ENCODE results near the gene TBC1D8.

The TBC1D8 gene

DNA sequence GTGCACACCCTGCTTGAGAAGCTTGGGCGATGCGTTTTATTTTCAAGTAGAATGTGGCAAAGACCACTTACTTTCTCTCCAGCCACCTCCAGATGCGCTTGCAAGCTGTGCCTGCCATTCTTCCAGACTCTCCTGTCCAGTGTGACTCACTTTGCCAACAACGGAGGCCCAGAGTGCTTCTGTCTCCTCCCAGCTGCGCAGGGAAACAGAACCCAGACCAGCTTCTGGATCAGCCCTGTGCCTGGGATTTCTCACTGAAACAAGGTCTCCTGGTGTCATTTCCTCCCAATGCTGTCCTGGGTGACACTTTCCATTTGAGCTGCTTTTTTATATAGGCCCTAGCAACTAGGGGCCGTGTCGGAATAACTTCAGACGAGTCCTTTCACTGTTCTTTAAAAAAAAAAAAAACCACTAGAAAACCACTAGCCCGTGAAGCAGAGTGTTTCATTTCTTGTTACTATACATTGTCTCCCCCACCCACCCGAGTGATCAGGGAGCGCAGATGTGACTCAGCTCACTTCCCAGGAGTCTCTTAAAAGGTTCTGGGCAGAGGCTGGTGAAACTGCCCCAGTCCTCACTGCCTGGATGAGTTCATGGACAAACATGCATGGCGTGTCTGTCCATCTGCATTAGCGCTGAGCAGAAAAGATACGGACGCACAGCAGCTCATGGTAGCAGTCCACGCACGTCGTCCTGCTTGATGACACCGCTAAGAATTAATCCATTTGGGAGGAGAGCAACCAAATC, 174.4 kb downstream of the TBC1D8 start:
- DNase-seq = no peak
- in situ Hi-C loops (cut with MboI; ENCODE audit: low pct_unique_long_range_greater_than_20kb, low sequenced_read_pairs) = loop anchor here (25.0 kb wide), 1 partner anchor 365 kb away; no protein-coding TSS in a partner anchor

DNA sequence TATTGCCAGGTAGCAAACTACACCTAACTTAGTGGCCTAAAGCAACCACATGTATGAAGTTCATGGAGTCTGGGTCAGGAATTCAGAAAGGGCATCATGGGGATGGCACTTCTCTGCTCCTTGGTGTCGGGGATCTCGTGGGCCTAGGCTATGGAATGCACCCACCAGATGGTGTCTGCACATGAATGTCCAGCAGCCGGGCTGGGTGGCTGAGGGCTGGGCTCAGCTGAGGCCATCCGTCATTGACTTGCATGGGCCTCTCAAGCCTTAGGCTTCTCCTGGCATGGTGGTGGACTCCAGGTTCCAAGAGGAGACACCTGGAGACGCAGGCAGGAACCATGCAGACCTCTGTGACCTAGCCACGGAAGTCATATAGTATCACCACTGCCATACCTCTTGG, 175.1 kb downstream of the TBC1D8 start:
- no peak for DNase-seq
- in situ Hi-C loops (cut with MboI; ENCODE audit: low pct_unique_long_range_greater_than_20kb, low sequenced_read_pairs) = loop anchor here (25.0 kb wide), 1 partner anchor 364 kb away; no protein-coding TSS in a partner anchor

DNA sequence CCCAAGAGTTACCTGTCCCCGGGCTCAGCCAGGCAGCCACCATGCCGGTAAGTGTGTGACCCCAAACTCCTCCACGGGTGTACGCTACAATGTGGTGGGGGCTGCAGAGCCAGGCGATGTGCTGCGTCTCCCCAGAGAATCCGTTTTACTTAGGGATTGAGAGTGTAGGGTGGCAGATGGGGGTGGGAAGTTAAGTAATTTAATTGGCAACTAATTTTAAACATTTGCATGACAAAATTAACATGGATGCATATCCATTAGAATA, 175.7 kb downstream of the TBC1D8 start:
- in situ Hi-C loops (cut with MboI; ENCODE audit: low pct_unique_long_range_greater_than_20kb, low sequenced_read_pairs) = loop anchor here (25.0 kb wide), 1 partner anchor 363 kb away; no protein-coding TSS in a partner anchor
- no peak for DNase-seq

DNA sequence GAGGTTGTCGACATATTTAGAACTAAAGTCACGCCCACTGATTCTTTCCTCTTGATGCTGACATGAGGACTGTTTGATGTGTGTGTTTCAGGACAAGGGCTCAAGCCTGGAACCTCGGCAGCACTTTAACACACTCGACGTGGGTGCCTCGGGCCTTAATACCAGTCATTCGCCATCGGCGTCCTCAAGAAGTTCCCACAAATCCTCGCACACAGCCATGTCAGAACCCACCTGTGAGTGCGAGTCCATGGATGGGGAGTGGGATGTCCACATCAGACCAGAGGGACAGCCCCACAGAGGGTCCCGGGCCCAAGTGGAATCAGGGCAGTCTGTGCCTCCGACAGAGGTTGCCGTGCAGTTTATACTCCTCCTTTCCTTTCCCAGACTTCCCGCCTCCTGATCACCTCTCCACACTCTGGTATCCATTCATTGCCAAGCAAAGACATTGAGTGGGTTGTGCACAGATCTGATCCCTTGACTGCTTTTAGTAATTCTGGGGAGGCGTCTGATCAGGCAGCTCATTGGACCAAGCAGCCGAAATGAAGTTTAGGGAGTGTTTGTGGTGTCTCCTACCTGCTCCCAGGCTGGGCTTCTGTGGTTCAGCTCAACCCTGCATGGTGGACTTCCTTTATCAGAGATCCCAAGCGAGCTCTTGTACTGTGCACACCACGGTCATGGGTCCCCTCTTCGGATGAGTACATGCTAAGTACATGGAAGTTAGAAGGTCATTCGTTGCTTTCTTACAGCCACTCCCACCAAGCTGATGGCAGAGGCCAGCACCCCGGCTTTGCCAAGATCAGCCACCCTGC, 176.3 kb downstream of the TBC1D8 start:
- in situ Hi-C loops (cut with MboI; ENCODE audit: low pct_unique_long_range_greater_than_20kb, low sequenced_read_pairs) = loop anchor here (25.0 kb wide), 1 partner anchor 363 kb away; no protein-coding TSS in a partner anchor
- no peak for DNase-seq

DNA sequence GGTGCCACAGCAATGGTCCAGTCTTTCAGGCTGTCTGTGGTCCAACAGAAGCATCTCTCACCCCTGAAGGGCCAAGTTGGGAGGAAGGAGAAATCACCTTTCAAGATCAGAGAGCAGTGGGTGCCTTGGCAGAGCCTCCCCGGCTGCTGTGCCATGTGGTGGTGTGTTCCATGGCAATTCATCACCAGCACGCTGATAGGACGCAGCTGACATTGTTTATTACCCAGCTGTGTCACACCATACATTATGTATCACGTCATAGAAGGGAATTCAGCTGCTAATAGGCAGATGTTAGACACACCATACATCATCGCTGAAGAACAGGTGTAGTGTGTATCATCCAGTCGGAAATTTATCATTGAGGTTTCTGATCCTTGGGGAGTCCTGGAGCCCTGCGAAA, 178.7 kb downstream of the TBC1D8 start:
- no peak for DNase-seq
- in situ Hi-C loops (cut with MboI; ENCODE audit: low pct_unique_long_range_greater_than_20kb, low sequenced_read_pairs) = no loop called here

DNA sequence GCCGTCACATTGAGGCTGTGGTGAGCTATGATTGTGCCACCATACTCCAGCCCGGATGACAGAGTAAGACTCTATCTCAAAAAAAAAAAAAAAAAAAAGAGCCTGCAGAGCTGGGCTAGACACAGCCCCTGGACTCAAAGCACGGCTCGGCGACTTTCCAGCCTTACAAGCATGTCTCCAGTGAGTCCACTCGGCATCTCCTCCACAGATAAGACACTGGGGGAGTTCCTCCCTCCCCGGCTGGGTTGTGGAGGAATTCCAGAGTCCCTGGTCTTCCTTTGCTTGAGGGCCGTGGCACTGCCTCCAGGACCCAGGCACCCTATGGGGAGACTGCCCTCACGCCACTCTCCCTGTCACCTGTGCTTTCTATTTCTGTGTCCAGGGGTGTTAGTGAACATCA, 180.0 kb downstream of the TBC1D8 start:
- in situ Hi-C loops (cut with MboI; ENCODE audit: low pct_unique_long_range_greater_than_20kb, low sequenced_read_pairs) = no loop called here

DNA sequence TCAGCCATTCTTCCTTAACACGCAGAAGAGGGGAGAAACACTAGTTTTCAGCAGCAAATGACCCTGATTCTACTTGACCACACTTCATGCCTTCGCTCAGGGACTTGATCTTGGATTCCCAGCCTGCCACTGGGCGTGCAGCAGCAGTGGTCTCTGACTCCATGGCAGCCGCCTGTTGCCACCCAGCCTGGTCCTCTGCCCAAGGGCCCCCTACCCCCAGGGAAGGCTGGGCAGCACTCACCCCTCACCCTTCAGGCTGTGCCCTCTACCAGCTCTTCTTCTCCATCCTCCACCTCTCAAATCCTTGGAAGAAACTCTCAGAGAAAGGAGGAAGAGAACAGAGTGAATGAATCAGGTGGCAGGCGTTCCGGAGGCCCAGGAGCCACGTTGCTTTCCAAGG, 181.2 kb downstream of the TBC1D8 start:
- in situ Hi-C loops (cut with MboI; ENCODE audit: low pct_unique_long_range_greater_than_20kb, low sequenced_read_pairs) = no loop called here
- DNase-seq = no peak

More for the DNA sequence above, 180.0 kb downstream of the TBC1D8 start:
- DNase-seq = no peak

DNA sequence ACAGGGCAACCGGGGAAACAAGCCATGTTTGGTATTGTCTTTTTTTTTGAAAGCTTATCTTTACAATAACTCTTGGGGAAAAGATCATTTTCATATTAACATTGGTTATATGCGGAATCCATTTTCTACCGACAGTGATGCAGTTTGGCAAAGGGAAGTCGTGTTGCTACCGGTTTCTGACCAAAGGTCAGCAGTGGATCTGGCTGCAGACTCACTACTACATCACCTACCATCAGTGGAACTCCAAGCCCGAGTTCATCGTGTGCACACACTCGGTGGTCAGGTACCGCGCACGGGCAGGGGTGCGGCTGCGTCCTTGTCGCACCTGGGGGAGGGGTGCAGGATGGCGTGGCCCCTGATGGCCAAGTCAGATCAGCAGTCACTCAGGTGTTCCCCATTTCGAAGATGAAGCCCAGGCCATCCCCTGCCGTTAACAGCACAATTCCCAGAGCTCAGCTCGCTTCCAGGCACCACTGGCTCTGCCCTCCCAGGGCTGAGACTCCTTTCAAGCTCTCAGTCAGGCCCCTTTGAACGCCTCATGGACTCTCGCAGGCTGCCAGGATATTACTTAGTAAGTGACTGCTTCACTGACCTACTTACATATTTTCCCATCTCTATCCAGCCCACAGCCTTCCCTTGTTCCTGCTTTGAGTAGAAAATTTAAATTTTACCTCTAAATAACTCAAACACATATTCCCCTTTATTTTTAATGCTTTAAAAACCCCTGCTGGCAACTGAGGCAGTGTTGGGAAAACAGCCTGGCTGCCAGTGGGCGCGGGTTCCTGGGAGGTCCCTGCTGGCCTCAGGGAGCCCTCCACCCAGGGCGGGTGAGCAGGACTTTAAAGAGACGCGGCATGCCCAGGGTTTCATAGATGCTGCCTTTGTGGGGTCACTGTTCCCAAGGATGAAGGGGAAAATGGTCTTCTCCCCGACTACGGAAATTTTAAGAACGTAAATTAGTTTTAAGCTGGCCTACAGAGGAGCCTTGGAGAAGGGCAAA, 182.7 kb downstream of the TBC1D8 start:
- no peak for DNase-seq
- in situ Hi-C loops (cut with MboI; ENCODE audit: low pct_unique_long_range_greater_than_20kb, low sequenced_read_pairs) = no loop called here

DNA sequence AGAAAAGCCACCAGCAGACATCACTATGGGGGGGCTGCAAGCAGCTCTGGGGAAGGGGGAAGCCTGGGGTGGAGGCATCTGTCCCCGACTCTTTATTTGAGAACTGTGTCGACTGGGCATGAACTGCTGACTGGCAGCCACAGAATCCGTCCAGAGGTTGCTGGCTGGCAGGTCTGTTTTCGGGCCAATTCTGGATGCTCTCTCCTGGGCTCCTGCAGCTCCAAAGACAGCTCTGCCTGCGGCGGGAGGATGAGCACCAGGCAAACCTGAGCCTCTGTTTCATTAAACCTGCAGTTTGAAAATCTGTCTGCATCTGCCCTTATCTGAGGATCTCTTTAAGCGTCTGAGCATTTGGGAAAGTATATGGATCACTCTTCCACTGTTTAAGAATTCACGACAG, 183.5 kb downstream of the TBC1D8 start:
- in situ Hi-C loops (cut with MboI; ENCODE audit: low pct_unique_long_range_greater_than_20kb, low sequenced_read_pairs) = no loop called here
- DNase-seq = no peak

DNA sequence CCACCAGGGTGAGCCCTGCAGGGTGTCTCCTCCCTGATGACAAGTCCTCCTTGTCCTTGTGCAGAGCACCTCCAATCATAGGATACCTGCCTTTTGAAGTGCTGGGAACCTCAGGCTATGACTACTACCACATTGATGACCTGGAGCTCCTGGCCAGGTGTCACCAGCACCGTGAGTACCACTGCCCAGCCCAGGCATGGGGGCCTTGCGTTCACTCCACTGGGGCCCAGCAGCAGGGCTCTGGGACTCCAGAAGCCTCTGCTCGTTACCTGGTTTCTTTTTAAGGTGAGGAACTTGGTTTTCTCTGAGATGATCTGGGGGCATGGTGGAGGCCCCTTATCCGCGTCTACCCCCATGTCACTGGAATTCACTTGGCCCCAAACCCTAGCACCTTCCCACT, 185.6 kb downstream of the TBC1D8 start:
- in situ Hi-C loops (cut with MboI; ENCODE audit: low pct_unique_long_range_greater_than_20kb, low sequenced_read_pairs) = no loop called here
- DNase-seq = no peak

DNA sequence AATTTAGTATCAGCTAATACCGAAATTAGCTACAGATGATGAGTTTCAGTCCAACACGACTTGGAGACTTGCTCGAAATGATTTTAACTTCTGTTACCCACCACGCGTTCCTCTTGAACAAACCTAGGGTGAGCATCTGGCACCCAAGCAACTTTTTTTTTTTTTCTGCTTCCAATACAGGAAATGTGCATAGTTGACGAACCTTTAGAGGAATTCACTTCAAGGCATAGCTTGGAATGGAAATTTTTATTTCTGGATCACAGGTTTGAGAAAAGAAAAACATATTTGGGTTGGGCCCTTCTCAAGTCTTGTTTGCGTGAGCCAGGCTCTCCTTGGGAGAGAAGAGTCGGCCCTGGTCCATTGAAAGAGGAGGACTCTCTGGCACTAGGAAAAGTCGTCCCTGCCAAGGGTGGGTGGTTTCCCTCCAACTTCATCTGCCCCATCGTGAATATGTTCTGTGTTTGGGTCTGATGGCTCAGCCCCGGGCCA, 186.5 kb downstream of the TBC1D8 start:
- DNase-seq = no peak
- in situ Hi-C loops (cut with MboI; ENCODE audit: low pct_unique_long_range_greater_than_20kb, low sequenced_read_pairs) = no loop called here

DNA sequence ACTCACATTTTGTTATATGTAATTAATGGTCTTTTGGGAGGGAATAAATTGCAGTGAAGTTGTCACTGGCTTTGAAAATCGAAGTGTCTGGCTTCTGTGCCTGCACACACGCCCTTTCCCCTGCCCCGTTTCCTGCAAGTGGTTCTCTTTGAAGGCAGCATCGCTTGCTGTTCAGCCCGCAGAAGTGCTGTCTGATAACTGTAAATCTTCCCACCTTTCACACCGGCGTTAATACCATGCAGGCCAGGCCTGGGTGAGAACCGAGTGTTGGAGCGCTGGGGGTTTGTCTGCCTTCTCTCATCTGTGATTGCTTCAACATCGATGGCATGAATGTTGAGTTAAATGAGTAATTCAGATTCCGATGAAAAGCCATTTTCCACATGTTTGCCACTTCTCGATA, 187.0 kb downstream of the TBC1D8 start:
- no peak for DNase-seq
- in situ Hi-C loops (cut with MboI; ENCODE audit: low pct_unique_long_range_greater_than_20kb, low sequenced_read_pairs) = no loop called here

DNA sequence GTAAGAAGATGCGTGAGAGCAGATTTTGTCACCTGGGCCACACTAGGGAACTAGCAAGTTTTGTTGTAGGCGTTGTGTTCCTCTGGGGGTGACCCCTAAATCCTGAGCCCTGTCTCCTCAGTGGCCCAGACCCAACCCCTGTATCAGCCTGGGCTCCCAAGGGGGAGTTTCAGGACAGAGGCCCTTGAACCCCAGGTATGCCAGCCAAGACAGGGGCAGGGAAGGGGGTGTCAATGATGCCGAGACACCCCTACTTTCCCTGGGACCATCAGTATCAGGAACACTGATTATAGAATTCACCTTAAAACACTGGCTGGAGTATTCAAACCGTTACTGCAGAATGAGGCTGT, 188.2 kb downstream of the TBC1D8 start:
- no peak for DNase-seq
- in situ Hi-C loops (cut with MboI; ENCODE audit: low pct_unique_long_range_greater_than_20kb, low sequenced_read_pairs) = no loop called here

DNA sequence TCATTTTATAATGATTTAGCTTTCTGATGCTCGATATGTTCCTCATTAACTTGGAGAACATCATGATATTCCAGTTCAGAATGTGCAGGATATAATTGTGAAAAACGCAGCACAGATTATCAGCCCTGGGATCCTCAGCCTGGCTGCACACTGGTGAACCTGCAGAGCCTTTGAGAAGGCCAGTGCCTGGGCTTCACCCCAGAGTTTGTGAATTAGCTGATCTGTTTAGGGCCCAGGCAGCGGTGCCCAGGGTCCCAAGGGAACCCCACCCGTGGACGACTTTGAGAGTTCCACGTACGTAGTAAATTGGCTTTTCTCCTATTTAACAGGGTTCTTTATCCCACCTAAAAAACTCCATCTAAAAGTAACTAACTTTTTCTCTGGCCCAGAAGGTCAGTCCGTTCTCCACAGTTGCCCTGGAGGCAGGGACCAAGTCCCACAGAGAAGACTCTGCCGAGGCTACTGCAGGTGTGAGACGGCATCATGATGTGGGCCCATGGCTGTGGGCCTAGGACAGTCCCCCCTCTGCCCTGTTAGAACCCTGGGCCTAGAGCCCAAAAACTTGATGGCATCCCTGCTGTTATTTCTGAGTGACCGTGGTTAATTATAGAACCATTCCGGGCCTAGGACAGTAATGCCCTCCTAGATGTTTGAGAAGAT, 188.7 kb downstream of the TBC1D8 start:
- in situ Hi-C loops (cut with MboI; ENCODE audit: low pct_unique_long_range_greater_than_20kb, low sequenced_read_pairs) = no loop called here

DNA sequence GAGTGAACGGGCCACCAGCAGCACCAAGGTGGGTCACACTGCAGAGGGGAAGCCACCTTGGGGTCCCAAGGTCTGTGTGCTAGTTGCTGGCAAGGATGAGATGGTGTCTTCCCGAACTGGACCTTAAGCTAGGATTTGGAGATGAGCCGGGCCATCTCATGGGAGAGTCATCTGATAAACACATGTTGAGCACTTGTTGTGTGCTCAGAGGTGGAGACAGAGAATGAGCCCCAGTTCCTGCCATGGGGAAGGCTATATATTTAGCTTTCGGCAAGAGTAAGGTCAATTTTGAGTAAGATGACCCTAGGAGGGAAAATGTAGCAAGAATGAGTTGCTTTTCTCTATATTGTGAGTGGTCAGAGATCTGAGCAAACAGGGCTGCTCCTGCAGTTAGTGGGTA, 190.5 kb downstream of the TBC1D8 start:
- no peak for DNase-seq
- in situ Hi-C loops (cut with MboI; ENCODE audit: low pct_unique_long_range_greater_than_20kb, low sequenced_read_pairs) = no loop called here

More for the DNA sequence above, 188.7 kb downstream of the TBC1D8 start:
- DNase-seq = no peak

DNA sequence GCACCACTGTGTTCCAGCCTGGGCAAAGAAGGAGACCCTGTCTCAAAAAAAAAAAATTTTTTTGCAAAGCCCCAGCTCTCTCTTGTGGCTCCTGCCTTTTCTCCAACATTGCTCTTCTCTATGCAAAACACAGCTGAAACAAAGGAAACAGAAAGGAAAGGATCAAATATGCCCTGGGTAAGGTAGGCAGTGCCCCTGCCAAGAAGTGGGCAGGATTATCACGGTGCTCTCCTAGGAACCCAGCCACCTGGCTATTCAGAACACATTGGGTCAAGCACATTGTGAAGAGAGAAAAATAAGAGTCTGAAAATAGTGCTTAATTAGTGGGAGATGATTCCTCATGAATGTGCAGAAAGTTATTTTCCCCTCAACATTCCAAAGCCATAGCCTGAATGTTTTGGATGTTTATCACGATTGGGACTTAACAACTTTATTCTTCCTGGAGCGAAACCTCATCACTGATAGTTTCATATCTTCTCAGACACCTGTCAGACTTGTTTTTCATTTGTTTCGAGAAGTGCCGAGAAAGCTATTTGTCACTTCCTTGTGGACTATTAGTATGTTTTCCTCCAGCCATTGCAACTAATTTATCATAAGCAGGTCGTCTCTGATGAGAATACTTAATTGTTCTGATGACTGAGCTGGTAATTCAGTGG, 191.8 kb downstream of the TBC1D8 start:
- in situ Hi-C loops (cut with MboI; ENCODE audit: low pct_unique_long_range_greater_than_20kb, low sequenced_read_pairs) = no loop called here
- DNase-seq = no peak

DNA sequence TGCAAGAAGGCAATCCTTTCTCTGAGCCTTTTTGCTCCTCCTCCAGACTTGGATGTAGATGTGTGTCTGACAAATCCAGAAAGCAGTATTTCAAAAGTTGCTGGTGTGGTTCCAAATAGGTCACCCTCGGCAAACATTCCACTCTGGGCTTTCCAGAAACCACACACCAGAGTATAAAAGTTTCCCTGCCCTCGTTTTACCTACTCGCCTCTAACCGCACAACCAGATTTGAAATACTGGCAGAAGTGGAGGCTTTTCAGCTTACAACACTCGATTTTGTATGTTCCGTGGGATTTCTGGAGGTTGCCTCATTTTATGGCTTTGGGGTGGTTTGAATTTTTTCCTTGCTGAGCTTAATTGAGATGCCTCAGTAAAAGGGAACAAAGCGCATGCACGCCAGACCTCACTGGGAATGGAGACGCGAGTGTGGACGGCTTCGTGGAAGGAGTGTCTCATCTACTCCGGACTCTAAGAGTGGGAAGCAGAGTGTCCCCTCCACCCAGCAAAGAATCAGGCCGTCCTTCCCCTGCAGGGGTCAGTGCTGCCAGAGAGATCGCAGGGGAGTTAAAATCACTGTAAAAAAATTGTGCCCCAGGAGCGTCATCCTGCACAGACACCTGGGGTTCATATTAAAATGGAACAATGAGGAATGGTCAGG, 193.1 kb downstream of the TBC1D8 start:
- no peak for DNase-seq
- in situ Hi-C loops (cut with MboI; ENCODE audit: low pct_unique_long_range_greater_than_20kb, low sequenced_read_pairs) = no loop called here

All from KBM-7 (cell line).